HFF-Myc (cell line): ENCODE results near the gene MPZL2.

Experiments used
- DNase-seq: peaks from one replicate; pipeline ENCODE4 v3.0.0-alpha.2; 2011; ENCODE audit warnings: low read depth; ENCODE audit errors: extremely low read depth
- H3K4me3 ChIP-seq: replicated peaks from 2 replicates; pipeline ENCODE4 v1.5.1; 2011; ENCODE audit warnings: low read depth, mild to moderate bottlenecking, control low read depth, low read length
- CTCF ChIP-seq: IDR thresholded peaks from 2 replicates; pipeline ENCODE4 v1.5.1; 2012; ENCODE audit warnings: mild to moderate bottlenecking, low read depth, low read length, control low read depth; ENCODE audit errors: missing control alignments

Gene MPZL2

GRCh38 chr11:118231461-118231860, 32.6 kb downstream of the MPZL2 start:
- no peak for TF ChIP-seq CTCF
- no peak for DNase-seq
- no peak overlapping the region for H3K4me3 ChIP-seq

GRCh38 chr11:118230088-118230487, 34.0 kb downstream of the MPZL2 start:
- no peak for DNase-seq
- TF ChIP-seq CTCF: no peak
- H3K4me3 ChIP-seq: no peak overlapping the region

- TF ChIP-seq CTCF: no peak
- no peak overlapping the region for H3K4me3 ChIP-seq
- no peak for DNase-seq
Observed at GRCh38 chr11:118229274-118229847, 34.7 kb downstream of the MPZL2 start.

- no peak for DNase-seq
- TF ChIP-seq CTCF: no peak
- H3K4me3 ChIP-seq: no peak overlapping the region
Observed at GRCh38 chr11:118227865-118228785, 36.0 kb downstream of the MPZL2 start.

GRCh38 chr11:118226781-118227180, 37.3 kb downstream of the MPZL2 start:
- TF ChIP-seq CTCF: no peak
- H3K4me3 ChIP-seq: no peak overlapping the region
- DNase-seq: no peak

GRCh38 chr11:118226296-118226695, 37.8 kb downstream of the MPZL2 start:
- DNase-seq: no peak
- no peak for TF ChIP-seq CTCF

More at GRCh38 chr11:118226296-118226695, 37.8 kb downstream of the MPZL2 start:
- no peak overlapping the region for H3K4me3 ChIP-seq
